Measurements from ENCODE around the gene PTPMT1. TPM values are rescaled to one million over a fixed set of nuclear protein-coding genes. Genes with fewer than 3 reads are reported as not detected.

PTPMT1 gene
- 66.2 and 78.3 TPM in 2 replicates for total RNA-seq

GRCh38 chr11:47565340-47566148 is at the start of gene PTPMT1:
PTPMT1 (plus strand) TSS chr11:47565599; CDS start chr11:47565623, 24 bp downstream.

DNA sequence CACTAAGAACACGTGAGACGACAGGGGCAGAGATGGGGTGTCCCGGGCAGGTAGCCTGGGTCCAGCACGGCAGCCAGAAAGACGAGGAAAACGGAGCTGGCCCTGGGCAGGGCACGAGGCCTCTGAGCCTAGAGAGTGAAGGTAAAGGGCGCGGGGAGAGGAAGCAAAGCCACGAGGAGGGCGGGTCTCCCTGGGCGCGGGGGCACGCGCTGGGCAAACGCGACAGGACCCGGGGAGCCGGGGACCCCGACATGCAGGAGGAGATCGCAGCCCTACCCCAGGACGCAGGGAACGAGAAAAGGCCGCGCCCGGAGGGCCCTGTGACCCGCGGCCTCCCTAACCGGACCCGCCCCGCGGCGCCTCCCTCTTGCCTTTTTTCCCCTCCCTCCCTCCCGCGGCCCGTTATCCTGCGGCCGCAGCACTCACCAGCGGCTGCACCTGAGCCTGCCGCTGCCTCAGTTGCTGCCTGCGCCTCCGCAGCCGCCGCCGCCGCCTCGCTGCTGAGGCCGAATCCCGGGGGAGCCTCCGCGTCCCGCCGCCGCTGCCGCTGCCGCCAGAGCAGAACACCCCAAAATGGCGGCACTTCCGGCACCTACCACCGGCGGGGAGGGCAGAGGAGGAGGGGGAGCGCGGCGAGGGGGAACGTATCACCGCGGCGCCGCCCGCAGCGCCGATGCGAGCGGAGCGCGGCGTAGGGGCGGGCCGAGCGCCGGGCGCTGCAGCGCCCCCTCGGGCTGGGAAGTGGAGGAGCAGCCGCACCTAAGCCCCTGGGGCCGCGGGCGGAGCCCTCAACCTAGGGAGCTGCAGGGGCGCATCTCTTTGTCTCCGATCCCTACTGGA is 12.6 kb upstream of the PTPMT1 start, which contains the start of gene CELF1:
Gene CELF1, minus strand, starts transcription at position 567 of the 840 bp plus-strand sequence. CDS start 53,609 bp downstream, outside the sequence.

DNA sequence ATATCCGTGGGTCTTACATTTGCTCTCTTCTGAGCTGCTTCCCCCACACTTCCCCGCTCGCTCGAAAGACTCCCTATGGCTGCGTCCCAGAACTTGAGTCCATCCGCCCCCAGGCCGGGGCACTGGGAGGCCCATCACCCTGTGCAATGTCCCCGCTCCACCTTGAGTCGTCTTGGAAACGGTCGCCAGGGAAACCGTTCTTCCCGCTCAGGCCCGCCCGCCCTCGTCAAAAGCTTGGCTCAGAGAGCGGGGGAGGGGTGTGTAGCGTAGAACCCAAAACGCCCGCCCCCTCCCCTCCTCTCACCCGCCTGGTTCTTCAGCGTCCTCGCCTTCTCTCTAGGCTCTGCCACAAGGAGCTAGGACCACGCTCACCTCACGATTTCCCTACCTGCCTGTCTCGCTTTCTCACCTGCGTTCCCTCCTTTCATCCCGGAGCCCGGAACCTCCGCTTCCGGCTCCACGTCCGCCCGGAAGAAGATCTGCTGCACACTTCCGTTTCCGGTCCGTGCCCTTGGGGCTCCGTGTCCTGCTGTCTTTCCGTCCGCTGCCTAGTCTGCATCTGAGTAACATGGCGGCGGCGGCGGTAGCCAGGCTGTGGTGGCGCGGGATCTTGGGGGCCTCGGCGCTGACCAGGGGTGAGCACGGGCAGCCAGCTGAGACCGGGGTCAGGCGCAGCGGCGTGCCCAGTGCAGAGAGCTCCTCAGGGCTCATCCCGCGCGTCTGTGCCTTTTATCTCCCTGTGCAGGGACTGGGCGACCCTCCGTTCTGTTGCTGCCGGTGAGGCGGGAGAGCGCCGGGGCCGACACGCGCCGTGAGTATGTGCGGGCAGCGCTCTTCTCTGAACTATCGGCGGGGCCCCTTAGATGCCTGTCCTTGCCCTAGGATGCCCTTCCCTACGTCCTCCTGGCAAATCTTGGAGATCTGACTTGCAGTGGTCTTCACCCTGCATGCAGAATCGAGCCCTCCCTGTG is 13.4 kb downstream of the PTPMT1 start, which contains the start of the genes KBTBD4 and NDUFS3:
Gene KBTBD4, minus strand, starts transcription at position 447 of the 971 bp plus-strand sequence. Its CDS starts 19 bp downstream, at position 428.
Gene NDUFS3, plus strand, starts transcription at position 551 of the 971 bp plus-strand sequence. Its CDS starts 18 bp downstream, at position 569.

GRCh38 chr11:47586098-47586855 is 20.9 kb downstream of the PTPMT1 start, which contains the start of gene FAM180B:
FAM180B (plus strand) TSS chr11:47586678; CDS start chr11:47586769, 91 bp downstream.

GRCh38 chr11:47593934-47594855 is 28.8 kb downstream of the PTPMT1 start, which contains the start of gene C1QTNF4:
C1QTNF4 (minus strand) TSS chr11:47594411; CDS start chr11:47590810, 3,601 bp downstream.

Small RNA genes lying within 50 kb of the gene (small RNA-seq; reads per million reads assigned to genes)
- gene RN7SL652P (not detected), gene RNU5E-10P (not detected)

Other genes starting within 250 kb of the PTPMT1 start
- gene MYBPC3, start 212.9 kb upstream of the PTPMT1 start, total RNA-seq = not detected in 2 replicates
- not detected in 2 replicates for gene SPI1, start 187.1 kb upstream of the PTPMT1 start, total RNA-seq
- gene SLC39A13, start 157.0 kb upstream of the PTPMT1 start, total RNA-seq = 49.7 and 51.1 TPM in 2 replicates
- gene PSMC3, start 139.2 kb upstream of the PTPMT1 start, total RNA-seq = 165 and 178 TPM in 2 replicates
- 0.07 and 0.13 TPM in 2 replicates for gene RAPSN, start 116.5 kb upstream of the PTPMT1 start, total RNA-seq
- 145 and 147 TPM in 2 replicates for gene CELF1, start 12.5 kb upstream of the PTPMT1 start, total RNA-seq
- gene KBTBD4, start 13.4 kb downstream of the PTPMT1 start, total RNA-seq = 21.4 and 27.5 TPM in 2 replicates
- gene NDUFS3, start 13.5 kb downstream of the PTPMT1 start, total RNA-seq = 68.4 and 73.0 TPM in 2 replicates
- gene FAM180B, start 21.1 kb downstream of the PTPMT1 start, total RNA-seq = not detected in 2 replicates
- 0.27 and 0.43 TPM in 2 replicates for gene C1QTNF4, start 28.8 kb downstream of the PTPMT1 start, total RNA-seq
- 114 and 118 TPM in 2 replicates for gene MTCH2, start 77.0 kb downstream of the PTPMT1 start, total RNA-seq
- 0.07 TPM in 1 of 2 replicates, not detected in the other for gene AGBL2, start 149.8 kb downstream of the PTPMT1 start, total RNA-seq
- gene FNBP4, start 201.7 kb downstream of the PTPMT1 start, total RNA-seq = 142 and 149 TPM in 2 replicates

Data from thoracic aorta endothelial cell (primary cell).